Activated gamma-delta T cell treated with Interleukin-2 at 50 U/mL for 16 hours (primary cell): ENCODE measurements around the gene SPHK2.
"Not testable (repeated sequence)": the region's sequence is repeated elsewhere in the genome, so short reads cannot be mapped to it uniquely, and the experiment has no call there.

Experiments
- DNase-seq: peaks from one replicate; pipeline ENCODE4 v3.0.0-alpha.2; 2020

Gene SPHK2

GRCh38 chr19:48618916-48619691 lies at the start of gene SPHK2, which contains the start of gene RPL18:
Gene SPHK2 (plus strand): TSS chr19:48619506. CDS start chr19:48620515, 1,009 bp downstream.
Gene RPL18 (minus strand): TSS chr19:48619178. CDS start chr19:48619143, 35 bp downstream.
- DNase-seq: peak; percentile 95

DNA sequence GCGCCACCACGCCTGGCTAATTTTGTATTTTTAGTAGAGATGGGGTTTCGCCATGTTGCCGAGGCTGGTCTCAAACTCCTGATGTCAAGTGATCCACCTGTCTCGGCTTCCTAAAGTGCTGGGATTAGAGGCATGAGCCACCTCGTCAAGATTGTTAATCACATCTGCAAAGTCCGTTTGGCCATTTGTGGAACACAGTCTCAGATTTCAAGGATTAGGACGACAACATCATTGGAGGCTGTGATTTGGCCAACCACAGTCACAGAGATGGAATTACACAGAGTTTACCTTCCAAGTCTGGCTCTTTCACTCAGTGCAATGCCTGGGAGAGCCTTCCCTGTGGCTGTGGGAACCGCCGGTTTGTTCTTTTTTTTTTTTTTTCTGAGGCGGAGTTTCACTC lies 49.5 kb upstream of the SPHK2 start:
- no peak for DNase-seq

DNA sequence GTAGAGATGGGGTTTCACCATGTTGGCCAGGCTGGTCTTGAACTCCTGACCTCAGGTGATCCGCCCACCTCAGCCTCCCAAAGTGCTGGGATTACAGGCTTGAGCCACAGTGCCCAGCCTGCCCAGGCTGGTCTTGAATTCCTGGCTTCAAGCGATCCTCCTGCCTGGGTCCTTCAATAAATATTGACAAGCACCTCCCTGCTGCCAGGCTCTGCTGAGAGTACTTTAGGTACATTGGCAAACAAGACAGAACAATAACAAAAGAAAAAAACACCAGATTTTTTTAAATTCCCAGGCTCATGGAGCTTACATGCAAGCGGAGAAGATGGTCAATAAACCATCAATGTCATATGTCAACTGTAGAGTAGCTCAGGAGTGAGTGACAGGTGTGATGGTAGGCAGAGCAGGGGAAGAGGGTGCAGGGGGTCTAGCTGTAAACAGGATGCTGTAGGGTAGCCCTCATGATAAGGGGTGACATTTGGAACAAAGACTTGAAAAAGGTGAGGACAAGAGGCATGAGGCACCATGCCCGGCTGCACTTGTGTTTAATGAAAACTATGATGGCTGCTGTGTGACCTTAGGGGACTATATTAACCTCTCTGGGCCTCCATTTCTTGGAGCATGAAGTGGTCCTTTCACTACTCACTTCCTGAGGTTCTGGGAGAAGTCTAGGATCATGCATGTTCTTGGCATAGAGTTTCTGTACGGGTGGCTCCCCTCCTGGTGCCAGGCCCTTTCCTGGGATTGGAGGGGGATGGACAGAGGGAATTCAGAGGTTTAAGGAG lies 47.7 kb upstream of the SPHK2 start:
- no peak for DNase-seq

- DNase-seq: no peak
Observed at GRCh38 chr19:48573163-48573505, 46.2 kb upstream of the SPHK2 start.

- DNase-seq: no peak
Observed at GRCh38 chr19:48575931-48576622, 43.2 kb upstream of the SPHK2 start.

GRCh38 chr19:48577908-48578307 lies 41.4 kb upstream of the SPHK2 start:
- DNase-seq: not testable (repeated sequence)

DNA sequence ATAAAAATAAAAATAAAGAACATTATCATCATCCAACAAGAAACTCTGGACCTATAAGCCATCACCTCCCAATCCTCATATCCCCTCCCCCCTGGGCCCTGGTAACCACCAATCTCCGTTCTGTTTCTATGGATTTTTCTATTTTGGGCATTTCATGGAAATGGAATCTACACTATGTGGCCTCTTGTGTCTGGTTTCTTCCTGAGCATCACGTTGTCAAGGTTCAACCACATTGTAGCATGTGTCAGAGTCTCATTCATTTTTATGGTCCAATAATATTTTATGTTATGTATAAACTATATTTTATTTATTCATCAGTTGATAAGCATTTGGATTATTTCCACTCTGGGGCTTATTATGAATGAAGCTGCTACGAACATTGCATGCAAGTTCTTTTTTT lies 40.4 kb upstream of the SPHK2 start:
- no peak for DNase-seq

- DNase-seq: no peak
Observed at GRCh38 chr19:48582168-48582567, 37.1 kb upstream of the SPHK2 start.

DNA sequence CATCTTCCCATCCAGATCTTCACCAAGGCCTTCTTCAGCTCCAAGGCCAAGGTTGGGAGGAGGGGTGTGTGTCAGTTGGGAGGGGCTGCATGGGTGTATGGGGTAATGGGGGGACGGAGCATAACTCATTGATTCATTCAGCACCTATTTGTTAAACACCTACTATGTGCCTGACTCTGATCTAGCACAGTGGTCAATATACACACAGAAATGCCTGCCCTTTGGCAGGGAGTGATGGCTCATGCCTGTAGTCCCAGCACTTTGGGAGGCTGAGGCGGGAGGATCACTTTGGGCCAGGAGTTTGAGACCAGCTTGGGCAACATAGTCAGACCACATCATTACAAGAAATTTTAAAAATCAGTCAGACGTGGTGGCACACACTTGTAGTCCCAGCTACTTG lies 31.9 kb upstream of the SPHK2 start:
- DNase-seq: no peak

GRCh38 chr19:48588670-48589401 lies 30.5 kb upstream of the SPHK2 start:
- peak; percentile 88 for DNase-seq

- no peak for DNase-seq
Observed at GRCh38 chr19:48591021-48591420, 28.3 kb upstream of the SPHK2 start.

GRCh38 chr19:48595171-48595570 lies 24.1 kb upstream of the SPHK2 start:
- no peak for DNase-seq

DNA sequence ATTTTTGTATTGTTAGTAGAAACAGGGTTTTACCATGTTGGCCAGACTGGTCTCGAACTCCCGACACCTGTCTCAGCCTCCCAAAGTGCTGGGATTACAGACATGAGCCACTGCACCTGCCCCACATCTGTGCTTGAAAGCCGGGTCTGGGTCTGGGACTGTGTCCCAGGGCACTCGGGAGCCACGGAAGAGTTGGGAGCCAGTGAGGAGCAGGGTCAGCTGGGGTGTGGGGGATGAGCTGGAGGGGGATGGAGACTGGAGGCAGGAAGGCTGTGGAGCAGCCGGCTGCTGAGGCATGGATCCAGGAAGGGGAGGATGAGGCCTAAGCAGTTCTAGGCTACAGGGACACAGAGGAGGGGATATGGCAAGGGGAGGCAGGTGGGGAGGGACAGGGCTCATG lies 23.5 kb upstream of the SPHK2 start:
- DNase-seq: no peak

DNA sequence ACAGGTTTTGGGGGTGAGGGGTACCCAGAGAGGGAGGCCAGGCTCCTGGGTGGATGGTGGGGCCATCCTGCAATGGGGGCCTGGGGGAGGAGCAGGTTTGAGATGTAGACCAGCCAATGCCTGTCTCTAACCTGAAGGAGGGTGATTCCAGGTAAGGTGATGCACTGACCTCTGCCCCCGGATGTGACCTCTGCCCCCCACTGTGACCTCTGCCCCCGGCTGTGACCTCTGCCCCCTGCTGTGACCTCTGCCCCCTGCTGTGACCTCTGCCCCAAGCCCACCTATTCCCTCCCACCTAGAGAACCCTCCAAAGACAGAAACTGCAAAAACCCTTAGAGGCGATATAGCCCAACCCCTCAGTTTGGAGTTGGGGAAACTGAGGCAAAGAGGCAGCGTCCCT lies 23.1 kb upstream of the SPHK2 start:
- DNase-seq: no peak

DNA sequence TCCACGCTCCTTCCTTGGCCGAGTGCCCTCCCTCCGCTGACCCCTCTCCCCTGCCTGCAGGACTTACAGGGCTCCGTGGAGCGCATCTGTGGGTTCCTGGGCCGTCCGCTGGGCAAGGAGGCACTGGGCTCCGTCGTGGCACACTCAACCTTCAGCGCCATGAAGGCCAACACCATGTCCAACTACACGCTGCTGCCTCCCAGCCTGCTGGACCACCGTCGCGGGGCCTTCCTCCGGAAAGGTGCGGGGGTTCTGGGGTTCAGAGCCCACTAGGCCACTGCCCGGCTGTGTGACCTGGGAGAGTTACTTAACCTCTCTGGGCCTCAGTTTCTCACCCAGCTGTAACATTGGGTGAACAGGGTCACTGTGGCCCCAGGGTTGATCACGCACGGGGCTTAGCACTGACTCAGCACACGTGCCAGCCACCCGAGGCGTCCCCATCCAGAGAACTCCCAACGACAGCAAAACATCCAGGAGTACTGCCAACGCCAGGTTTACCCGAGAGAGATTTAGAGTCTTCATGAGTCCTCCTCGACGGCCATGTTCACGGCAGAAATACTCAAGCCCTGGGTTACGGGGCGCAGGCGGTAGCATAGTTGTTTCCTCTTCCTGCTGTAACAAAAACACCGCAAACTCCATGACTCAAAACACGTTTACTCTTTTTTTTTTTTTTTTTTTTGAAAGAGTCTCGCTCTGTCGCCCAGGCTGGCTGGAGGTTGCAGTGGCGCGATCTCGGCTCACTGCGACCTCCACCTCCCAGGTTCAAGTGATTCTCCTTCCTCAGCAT lies 22.4 kb upstream of the SPHK2 start:
- DNase-seq: peak; percentile 26

DNA sequence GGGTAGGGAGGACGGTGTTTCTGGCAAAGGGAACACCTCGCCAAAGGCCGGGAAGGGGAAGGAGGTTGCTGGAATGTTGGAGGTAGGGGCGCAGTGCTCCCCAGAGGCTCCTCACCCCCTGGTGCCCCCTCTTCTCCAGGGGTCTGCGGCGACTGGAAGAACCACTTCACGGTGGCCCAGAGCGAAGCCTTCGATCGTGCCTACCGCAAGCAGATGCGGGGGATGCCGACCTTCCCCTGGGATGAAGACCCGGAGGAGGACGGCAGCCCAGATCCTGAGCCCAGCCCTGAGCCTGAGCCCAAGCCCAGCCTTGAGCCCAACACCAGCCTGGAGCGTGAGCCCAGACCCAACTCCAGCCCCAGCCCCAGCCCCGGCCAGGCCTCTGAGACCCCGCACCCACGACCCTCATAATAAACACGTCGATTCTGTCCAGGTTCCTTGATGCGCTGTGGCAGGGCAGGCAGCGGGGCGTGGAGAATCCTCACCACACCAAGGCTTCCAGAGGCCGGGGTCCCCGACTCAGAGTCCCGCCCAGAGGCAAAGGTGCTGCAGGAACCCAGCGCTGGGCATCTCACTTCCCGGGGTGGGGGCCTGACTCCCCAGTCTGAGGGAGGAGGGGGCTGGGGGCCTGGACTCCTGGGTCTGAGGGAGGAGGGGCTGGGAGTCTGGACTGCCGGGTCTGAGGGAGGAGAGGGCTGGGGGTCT lies 20.2 kb upstream of the SPHK2 start:
- DNase-seq: no peak

GRCh38 chr19:48600679-48601417 lies 18.5 kb upstream of the SPHK2 start:
- no peak for DNase-seq

DNA sequence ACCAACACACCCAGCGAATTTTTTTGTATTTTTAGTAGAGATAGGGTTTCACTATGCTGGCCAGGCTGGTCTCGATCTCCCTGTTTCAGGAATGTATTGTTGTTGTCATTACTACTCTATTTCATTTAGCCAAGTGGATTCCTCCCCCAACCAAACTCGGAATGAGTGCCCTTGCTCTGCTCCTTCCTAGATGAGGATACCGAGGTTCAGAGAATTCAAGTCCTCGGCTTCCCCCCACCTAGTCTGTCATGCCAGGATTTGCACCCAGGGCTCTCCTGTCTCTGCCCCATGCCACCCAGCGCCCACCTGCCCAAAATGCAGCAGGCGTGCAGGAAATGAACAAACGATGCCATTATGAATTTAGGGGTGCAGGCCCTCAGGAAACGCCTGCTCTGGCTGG lies 16.3 kb upstream of the SPHK2 start:
- no peak for DNase-seq

DNA sequence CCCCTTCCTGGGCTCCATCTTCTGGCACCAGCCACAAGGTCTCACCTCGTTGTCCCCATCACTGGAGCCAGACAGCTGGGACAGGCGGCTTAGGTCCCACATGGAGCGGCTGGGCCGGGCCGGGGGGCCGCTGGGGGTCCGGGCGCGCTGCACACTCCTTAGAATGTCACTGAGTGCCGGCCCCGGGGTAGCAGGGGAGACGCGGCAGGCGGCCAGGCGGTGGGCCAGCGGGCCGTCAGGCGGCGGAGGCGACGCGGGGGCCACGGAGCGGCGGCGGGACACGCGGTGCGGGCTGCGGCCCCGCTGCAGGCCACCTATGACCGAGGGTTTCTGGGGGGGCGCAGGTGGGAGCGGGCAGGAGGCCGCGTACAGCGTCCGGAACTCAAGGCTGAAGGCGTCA lies 15.9 kb upstream of the SPHK2 start:
- DNase-seq: no peak

- DNase-seq: no peak
Observed at GRCh38 chr19:48603850-48604249, 15.5 kb upstream of the SPHK2 start.
